GM12865 (cell line): ENCODE data around the gene MAP3K20.

ENCODE experiments used
- DNase-seq: peaks from one replicate; pipeline ENCODE4 v3.0.0; 2010; ENCODE audit warnings: low read depth
- H3K4me3 ChIP-seq: 2 replicates; pipeline ENCODE4 v1.5.1; 2011; ENCODE audit warnings: mild to moderate bottlenecking, low read depth, low read length, control low read depth
- TF ChIP-seq, protein P1 (sequence below): IDR thresholded peaks from 2 replicates; pipeline ENCODE4 v1.5.1; 2011; ENCODE audit warnings: low read length, control low read depth, low read depth, inconsistent platforms; ENCODE audit not compliant: insufficient read depth; ENCODE audit errors: missing control alignments

Gene MAP3K20

GRCh38 chr2:173095356-173095755 is 19.7 kb downstream of the MAP3K20 start:
- no peak for DNase-seq
- TF ChIP-seq, protein P1, sequence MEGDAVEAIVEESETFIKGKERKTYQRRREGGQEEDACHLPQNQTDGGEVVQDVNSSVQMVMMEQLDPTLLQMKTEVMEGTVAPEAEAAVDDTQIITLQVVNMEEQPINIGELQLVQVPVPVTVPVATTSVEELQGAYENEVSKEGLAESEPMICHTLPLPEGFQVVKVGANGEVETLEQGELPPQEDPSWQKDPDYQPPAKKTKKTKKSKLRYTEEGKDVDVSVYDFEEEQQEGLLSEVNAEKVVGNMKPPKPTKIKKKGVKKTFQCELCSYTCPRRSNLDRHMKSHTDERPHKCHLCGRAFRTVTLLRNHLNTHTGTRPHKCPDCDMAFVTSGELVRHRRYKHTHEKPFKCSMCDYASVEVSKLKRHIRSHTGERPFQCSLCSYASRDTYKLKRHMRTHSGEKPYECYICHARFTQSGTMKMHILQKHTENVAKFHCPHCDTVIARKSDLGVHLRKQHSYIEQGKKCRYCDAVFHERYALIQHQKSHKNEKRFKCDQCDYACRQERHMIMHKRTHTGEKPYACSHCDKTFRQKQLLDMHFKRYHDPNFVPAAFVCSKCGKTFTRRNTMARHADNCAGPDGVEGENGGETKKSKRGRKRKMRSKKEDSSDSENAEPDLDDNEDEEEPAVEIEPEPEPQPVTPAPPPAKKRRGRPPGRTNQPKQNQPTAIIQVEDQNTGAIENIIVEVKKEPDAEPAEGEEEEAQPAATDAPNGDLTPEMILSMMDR, result no peak
- no peak overlapping the region for H3K4me3 ChIP-seq

DNA sequence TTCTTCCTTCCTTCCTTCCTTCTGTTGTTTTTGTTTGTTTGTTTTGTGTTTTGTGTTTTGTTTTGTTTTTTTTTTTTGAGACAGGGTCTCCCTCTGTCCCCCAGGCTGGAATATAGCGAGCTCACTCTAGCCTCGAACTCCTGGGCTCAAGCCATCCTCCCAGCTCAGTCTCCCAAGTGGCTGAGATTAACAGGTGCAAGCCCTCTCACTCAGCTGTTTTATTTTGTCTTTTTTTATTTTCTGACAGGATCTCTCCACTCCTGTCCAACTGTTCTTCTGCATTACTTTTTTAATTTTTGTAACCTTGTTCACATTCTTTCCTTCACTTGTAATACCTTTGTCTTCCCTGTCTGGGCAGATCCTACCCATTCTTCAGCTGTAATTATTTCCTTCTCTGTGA is 23.6 kb downstream of the MAP3K20 start:
- H3K4me3 ChIP-seq, result no peak overlapping the region
- TF ChIP-seq, protein P1, result no peak

DNA sequence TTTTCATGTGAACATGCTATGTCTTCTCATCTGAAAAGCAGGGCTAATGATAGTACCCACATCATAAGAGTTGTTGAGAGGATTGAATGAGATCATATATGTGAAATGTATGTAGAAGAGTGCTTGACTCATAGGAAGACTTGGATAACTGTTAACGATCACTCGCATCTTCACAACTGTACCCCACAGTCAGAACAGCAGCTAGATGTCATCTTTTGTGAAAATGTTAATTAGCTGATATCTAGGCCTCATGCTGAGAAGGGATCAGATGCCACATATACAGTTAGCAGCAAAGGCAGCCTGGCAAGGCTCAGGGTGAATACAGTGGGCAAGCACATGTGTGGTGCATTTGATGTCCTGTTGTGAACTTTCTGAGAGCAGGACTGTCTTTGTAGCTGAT is 24.2 kb downstream of the MAP3K20 start:
- peak; percentile 47 for DNase-seq
- TF ChIP-seq, protein P1, result no peak
- H3K4me3 ChIP-seq, result no peak overlapping the region

More for the DNA sequence above, 23.6 kb downstream of the MAP3K20 start:
- DNase-seq, result no peak

DNA sequence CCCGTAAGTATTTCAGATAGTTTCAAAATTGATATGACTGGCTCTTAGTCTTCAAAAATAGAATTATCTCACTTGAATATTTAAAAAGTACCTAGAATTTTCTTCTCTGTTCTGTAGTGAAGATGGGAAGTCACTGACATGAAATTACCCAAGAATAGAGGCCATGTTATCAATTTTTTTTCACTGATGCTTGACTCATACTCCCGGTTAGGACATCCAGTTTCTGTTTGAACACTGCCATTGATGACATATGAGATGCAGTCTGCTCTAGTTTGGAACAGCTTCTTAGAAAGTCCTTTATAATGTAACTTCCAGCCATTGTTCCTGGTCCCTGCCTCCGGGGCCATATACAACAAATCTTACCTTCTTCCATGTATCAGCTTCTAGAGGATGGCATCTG is 26.0 kb downstream of the MAP3K20 start:
- TF ChIP-seq, protein P1, result no peak
- peak; percentile 68 for DNase-seq
- no peak overlapping the region for H3K4me3 ChIP-seq

GRCh38 chr2:173104156-173104555 is 28.5 kb downstream of the MAP3K20 start:
- no peak for DNase-seq
- TF ChIP-seq, protein P1, result no peak
- no peak overlapping the region for H3K4me3 ChIP-seq

- no peak overlapping the region for H3K4me3 ChIP-seq
- TF ChIP-seq, protein P1, result no peak
- DNase-seq, result no peak
Observed at GRCh38 chr2:173106959-173107628, 31.4 kb downstream of the MAP3K20 start.

DNA sequence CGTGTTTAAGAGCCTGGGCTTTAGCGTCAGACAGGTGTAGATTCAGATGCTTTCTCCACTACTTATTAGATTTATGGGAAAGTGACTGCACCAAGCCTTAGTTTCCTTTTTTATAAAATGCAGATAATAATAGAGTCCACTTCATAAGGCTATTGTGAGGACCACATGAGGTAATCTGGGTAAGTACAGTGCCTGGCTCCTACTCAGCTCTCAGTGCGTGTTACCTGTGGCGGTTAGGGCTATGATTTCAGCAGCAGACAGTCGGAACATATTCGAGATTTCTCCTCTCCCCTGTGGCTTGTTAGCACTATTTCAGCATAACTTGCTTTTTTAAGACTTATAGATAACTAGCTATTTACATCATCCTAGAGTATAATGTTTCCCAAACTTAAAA is 32.0 kb downstream of the MAP3K20 start:
- TF ChIP-seq, protein P1, result no peak
- DNase-seq, result no peak
- no peak overlapping the region for H3K4me3 ChIP-seq
